Vagina (tissue), 2 donors: ENCODE results near the gene TMEM219. TPM values are rescaled to one million over a fixed set of nuclear protein-coding genes. Genes with fewer than 3 reads are reported as not detected.

Source experiments
- DNase-seq, 2 donors: peaks; one replicate each; pipeline ENCODE4 v3.0.0-alpha.2; 2017; ENCODE audit errors: extremely low spot score in 2 of 2
- H3K27ac ChIP-seq: fragments of 200-600 bp; sonication (generic); one replicate; pipeline ENCODE4 v1.5.1; 2019
- H3K27me3 ChIP-seq: fragments of 200-600 bp; sonication (generic); one replicate; pipeline ENCODE4 v1.5.1; 2019
- H3K36me3 ChIP-seq, 2 donors: fragments of 200-600 bp; sonication (generic); one replicate each; pipeline ENCODE4 v1.5.1; 2017 to 2019
- H3K4me1 ChIP-seq: fragments of 200-600 bp; sonication (generic); one replicate; pipeline ENCODE4 v1.5.1; 2019
- H3K4me3 ChIP-seq, 2 donors: fragments of 200-600 bp; sonication (generic); 1 replicate in 1 of 2; 2 replicates in 1 of 2; pipeline ENCODE4 v1.5.1; 2016 to 2019
- H3K9me3 ChIP-seq: fragments of 200-600 bp; sonication (generic); one replicate; pipeline ENCODE4 v1.5.1; 2019
- POLR2A ChIP-seq, 2 donors: fragments of 450-650 bp; IDR thresholded peaks; one replicate each; pipeline ENCODE4 v1.6.1; 2017; ENCODE audit warnings: antibody characterized with exemption in 2 of 2, mild to moderate bottlenecking in 2 of 2, moderate library complexity in 2 of 2
- POLR2AphosphoS5 ChIP-seq, 2 donors: sonication (generic); formaldehyde crosslinking; IDR thresholded peaks; one replicate each; pipeline ENCODE4 v1.9.0; 2017; ENCODE audit warnings: antibody characterized with exemption in 2 of 2, mild to moderate bottlenecking in 2 of 2, low read depth in 1 of 2; ENCODE audit not compliant: insufficient read depth in 1 of 2
- intact Hi-C: fragments of 100-400 bp; cut with DNase I; formaldehyde crosslinking; loops from one replicate; pipeline ENCODE4 v1.15.1; 2023
- total RNA-seq: library from RNA; depleted of rRNA; stranded (reverse); fragments of >200 nt; gene quantifications from one replicate; pipeline ENCODE4 v1.2.3, GENCODE V29; 2016
- TF ChIP-seq, protein P1 (sequence below), 3 experiments: fragments of 450-650 bp in 2 of 3; fragments of 200-600 bp in 1 of 3; sonication (generic) in 1 of 3; IDR thresholded peaks; one replicate each; pipeline ENCODE4 v1.5.1; 2017 to 2019; ENCODE audit warnings: antibody characterized with exemption in 3 of 3, mild to moderate bottlenecking in 2 of 3, moderate library complexity in 2 of 3

Gene TMEM219, protein sequence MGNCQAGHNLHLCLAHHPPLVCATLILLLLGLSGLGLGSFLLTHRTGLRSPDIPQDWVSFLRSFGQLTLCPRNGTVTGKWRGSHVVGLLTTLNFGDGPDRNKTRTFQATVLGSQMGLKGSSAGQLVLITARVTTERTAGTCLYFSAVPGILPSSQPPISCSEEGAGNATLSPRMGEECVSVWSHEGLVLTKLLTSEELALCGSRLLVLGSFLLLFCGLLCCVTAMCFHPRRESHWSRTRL
- total RNA-seq = 85.7 TPM

DNA sequence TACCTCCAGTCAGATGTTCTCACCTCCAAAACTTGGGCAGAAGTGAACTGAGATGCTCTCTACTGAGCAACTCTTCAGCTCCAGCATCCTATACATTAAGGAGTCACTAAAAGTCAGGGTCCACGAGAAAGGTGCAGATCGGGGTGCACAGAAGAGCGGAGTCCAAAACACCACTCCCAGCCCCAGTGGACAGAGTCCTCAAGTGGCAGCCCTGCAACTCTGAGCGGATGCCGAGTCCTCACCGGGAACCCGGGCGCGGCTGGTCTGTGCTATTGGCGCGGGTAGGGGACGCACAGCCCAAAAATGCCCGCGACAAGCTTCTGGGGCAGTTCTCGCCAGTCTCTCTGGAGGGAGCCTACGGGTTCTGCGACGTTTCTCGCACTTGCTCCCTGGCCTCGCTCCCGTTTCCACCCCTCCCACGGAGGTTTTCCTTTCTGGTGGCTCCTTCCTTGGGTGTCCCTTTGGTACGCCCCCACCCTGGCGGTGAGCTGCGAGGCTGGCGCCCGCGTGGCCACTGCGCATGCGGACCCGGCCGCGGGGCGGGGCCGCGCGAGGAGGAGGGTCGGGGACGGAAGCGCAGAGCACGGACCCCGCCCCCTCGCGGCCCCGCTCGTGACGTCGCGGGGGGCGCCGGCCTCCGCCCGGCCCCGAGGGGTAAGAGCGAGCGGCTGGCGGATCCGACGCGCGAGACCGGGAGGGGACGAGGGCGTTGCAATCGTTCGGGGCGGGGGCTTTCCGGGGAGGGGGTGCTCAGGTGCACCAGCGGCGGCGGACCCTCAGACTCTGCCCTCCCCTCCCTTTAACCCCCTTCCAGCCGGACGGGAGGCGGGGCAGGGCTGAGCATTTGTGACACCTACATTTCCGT, at the start of gene TMEM219:
Gene TMEM219 (plus strand): TSS at position 601 of the 865 bp plus-strand sequence. CDS start 1,065 bp downstream, outside the sequence.
- H3K27me3 ChIP-seq = no peaks in the 10 kb centered on the region
- peak in 1 of 2 donors; percentile 42 for TF ChIP-seq POLR2A (IDR thresholded peaks at IDR 0.05)
- TF ChIP-seq, protein P1, sequence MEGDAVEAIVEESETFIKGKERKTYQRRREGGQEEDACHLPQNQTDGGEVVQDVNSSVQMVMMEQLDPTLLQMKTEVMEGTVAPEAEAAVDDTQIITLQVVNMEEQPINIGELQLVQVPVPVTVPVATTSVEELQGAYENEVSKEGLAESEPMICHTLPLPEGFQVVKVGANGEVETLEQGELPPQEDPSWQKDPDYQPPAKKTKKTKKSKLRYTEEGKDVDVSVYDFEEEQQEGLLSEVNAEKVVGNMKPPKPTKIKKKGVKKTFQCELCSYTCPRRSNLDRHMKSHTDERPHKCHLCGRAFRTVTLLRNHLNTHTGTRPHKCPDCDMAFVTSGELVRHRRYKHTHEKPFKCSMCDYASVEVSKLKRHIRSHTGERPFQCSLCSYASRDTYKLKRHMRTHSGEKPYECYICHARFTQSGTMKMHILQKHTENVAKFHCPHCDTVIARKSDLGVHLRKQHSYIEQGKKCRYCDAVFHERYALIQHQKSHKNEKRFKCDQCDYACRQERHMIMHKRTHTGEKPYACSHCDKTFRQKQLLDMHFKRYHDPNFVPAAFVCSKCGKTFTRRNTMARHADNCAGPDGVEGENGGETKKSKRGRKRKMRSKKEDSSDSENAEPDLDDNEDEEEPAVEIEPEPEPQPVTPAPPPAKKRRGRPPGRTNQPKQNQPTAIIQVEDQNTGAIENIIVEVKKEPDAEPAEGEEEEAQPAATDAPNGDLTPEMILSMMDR (IDR thresholded peaks at IDR 0.05) = peak in 2 of 3 experiments; percentile 28 to 59
- TF ChIP-seq POLR2AphosphoS5 (IDR thresholded peaks at IDR 0.05; ENCODE audit: insufficient read depth in 1 of 2, low read depth in 1 of 2) = peak in 1 of 2 donors; percentile 81
- no peaks in the 10 kb centered on the region for H3K9me3 ChIP-seq
- peaks cover 16% of the 10 kb centered on the region for H3K4me1 ChIP-seq
- H3K27ac ChIP-seq = peak within 1 kb of the TSS; percentile 94
- intact Hi-C loops = no loop called here
- DNase-seq = no peak
- H3K4me3 ChIP-seq = peak within 1 kb of the TSS; percentile 68 to 81
- H3K36me3 ChIP-seq = no peaks in the 10 kb centered on the region

DNA sequence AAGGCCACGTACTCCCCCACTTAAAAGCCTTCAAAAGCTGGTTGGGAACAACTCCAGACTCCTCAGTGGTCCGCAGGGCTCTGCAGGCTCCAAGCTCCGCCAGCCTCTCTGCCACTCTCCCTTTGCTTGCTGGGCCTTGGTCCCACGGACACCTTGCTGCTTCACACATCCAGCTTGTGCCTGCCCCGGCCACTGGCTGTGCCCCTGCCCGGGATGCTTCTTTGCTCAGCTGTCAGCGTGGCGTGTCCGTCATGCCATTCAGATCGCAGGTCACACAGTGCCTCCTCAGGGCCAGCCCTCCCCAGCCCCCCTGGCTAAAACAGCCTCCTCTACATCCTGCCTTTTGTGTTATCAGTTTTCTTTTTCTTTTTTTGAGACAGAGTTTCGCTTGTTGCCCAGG, 49.8 kb upstream of the TMEM219 start:
- H3K27me3 ChIP-seq = no peaks in the 10 kb centered on the region
- no peaks in the 10 kb centered on the region for H3K36me3 ChIP-seq
- no peak overlapping the region for H3K4me3 ChIP-seq
- no peak for DNase-seq
- H3K4me1 ChIP-seq = no peaks in the 10 kb centered on the region
- no peaks in the 10 kb centered on the region for H3K9me3 ChIP-seq
- TF ChIP-seq POLR2A (IDR thresholded peaks at IDR 0.05) = no peak
- TF ChIP-seq, protein P1 (IDR thresholded peaks at IDR 0.05) = no peak
- no peak for TF ChIP-seq POLR2AphosphoS5 (IDR thresholded peaks at IDR 0.05; ENCODE audit: insufficient read depth in 1 of 2, low read depth in 1 of 2)
- no peak overlapping the region for H3K27ac ChIP-seq
- intact Hi-C loops = no loop called here

DNA sequence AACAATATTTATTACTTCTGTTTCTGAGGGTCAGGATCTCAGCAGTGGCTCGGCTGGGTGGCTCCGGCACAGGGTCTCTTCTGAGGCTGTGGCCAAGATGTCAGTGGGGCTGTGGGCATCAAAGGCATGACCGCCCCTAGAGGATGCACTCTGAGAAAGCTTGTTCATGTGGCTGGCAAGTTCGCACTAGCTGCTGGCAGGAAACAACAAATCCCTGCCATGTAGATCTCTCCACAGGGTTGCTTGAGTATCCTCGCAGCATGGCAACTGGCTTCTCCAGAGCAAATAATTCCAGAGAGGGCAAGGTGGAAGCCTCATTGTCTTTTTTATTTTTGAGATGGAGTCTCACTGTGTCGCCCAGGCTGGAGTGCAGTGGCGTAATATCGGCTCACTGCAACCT, 48.4 kb upstream of the TMEM219 start:
- TF ChIP-seq POLR2AphosphoS5 (IDR thresholded peaks at IDR 0.05; ENCODE audit: insufficient read depth in 1 of 2, low read depth in 1 of 2) (no peak), POLR2A (IDR thresholded peaks at IDR 0.05) (no peak)
- TF ChIP-seq, protein P1 (IDR thresholded peaks at IDR 0.05) = no peak
- intact Hi-C loops = no loop called here
- H3K36me3 ChIP-seq = no peaks in the 10 kb centered on the region
- H3K4me1 ChIP-seq = no peaks in the 10 kb centered on the region
- no peaks in the 10 kb centered on the region for H3K27me3 ChIP-seq
- no peak overlapping the region for H3K4me3 ChIP-seq
- H3K9me3 ChIP-seq = no peaks in the 10 kb centered on the region
- DNase-seq = no peak
- H3K27ac ChIP-seq = no peak overlapping the region

DNA sequence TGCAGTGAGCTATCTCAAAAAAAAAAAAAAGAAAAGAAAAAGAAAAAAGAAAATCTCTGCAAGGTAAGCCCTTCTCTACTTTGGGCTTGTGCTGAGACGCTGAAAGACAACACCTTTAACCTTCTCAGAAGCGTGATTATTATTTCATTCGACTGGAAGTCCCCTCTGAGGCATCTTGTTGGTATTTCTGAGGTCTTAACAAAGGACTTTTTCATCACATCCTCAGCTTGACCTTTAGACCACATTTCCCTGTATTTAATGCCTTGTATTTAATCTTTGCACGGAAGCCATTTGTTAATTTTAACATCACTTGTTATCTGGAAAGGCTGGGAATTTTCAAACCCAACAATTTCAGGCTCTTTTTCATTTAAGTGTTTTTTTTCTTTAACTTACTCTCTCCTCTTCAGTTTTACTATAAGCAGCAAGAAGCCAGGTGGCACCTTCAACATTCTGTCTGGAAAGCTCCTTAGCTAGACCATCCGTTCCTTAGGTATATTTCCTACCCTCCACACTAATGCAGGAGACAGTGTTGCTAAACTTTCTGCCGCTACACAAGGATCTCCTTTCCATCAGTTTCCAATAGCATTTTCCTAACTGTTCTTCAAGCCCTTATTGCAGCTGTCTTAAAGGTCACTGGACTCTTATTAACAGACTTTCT, 46.2 kb upstream of the TMEM219 start:
- intact Hi-C loops = loop anchor here (1.0 kb wide), 1 partner anchor 20 kb away; no protein-coding TSS in a partner anchor
- H3K27ac ChIP-seq = no peak overlapping the region
- no peaks in the 10 kb centered on the region for H3K9me3 ChIP-seq
- DNase-seq = no peak
- TF ChIP-seq POLR2AphosphoS5 (IDR thresholded peaks at IDR 0.05; ENCODE audit: insufficient read depth in 1 of 2, low read depth in 1 of 2) = no peak
- TF ChIP-seq POLR2A (IDR thresholded peaks at IDR 0.05) = no peak
- no peak overlapping the region for H3K4me3 ChIP-seq
- no peaks in the 10 kb centered on the region for H3K4me1 ChIP-seq
- H3K27me3 ChIP-seq = no peaks in the 10 kb centered on the region
- H3K36me3 ChIP-seq = peaks cover 0 to 18% of the 10 kb centered on the region in 2 donors

DNA sequence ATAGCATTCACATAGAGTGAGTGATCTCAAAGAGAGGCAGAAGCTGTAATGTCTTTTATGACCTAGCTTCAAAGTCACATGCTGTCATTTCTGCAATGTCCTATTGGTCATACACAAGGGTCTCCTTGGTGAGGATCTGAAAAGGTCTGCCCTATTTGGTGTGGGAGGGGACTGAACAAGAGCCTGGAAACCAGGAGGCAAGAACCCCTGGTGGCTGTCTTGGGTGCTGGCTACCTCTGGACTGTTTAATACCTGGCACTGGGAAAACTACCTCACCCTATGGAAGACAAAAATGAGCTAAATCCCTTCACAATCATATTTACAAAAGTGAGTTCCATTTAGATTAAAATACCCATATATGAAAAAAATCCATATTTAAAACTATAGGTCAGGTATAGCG, 44.9 kb upstream of the TMEM219 start:
- TF ChIP-seq, protein P1 (IDR thresholded peaks at IDR 0.05) = no peak
- TF ChIP-seq POLR2A (IDR thresholded peaks at IDR 0.05) = no peak
- no peak for TF ChIP-seq POLR2AphosphoS5 (IDR thresholded peaks at IDR 0.05; ENCODE audit: insufficient read depth in 1 of 2, low read depth in 1 of 2)
- H3K9me3 ChIP-seq = no peaks in the 10 kb centered on the region
- H3K4me3 ChIP-seq = no peak overlapping the region
- DNase-seq = no peak
- no peaks in the 10 kb centered on the region for H3K4me1 ChIP-seq
- H3K36me3 ChIP-seq = peaks cover 0 to 28% of the 10 kb centered on the region in 2 donors
- H3K27ac ChIP-seq = no peak overlapping the region
- H3K27me3 ChIP-seq = no peaks in the 10 kb centered on the region
- intact Hi-C loops = loop anchor here (1.0 kb wide), 1 partner anchor 18 kb away; no protein-coding TSS in a partner anchor
